ENCODE data around the gene TCF7L2.

TCF7L2 gene

DNA sequence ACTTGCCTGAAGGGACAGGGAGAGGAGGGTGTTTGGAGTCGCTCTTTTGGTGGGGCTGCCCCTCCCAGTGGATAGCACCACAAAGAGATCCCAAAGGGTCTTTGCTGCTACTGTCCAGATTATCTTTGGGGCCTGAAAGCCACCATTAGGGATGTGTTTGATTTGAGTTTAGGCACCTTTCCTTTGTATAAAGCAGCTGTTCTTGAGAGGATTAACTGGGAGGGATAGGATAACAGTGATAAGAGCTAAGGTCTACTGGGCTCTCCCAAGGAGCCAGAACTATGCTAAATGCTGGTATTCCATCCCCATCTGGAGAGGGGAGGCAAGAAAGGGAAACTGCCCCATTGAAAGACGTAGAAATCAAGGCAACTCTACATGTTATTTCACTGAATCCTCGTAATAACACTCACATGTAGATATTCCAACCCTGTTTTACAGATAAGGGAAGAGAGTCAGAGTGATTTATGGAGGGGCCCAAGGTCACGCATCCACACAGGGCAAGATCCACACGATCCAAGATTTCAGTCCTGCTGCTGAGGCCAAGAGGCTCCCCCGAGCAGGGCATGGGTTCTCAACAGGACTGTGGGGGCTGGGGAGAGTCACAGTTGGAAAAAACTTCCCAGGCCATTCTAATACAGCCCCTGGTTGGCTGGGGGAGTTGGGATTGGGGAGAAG is 11.1 kb upstream of the TCF7L2 start:
- TF ChIP-seq, protein P1, sequence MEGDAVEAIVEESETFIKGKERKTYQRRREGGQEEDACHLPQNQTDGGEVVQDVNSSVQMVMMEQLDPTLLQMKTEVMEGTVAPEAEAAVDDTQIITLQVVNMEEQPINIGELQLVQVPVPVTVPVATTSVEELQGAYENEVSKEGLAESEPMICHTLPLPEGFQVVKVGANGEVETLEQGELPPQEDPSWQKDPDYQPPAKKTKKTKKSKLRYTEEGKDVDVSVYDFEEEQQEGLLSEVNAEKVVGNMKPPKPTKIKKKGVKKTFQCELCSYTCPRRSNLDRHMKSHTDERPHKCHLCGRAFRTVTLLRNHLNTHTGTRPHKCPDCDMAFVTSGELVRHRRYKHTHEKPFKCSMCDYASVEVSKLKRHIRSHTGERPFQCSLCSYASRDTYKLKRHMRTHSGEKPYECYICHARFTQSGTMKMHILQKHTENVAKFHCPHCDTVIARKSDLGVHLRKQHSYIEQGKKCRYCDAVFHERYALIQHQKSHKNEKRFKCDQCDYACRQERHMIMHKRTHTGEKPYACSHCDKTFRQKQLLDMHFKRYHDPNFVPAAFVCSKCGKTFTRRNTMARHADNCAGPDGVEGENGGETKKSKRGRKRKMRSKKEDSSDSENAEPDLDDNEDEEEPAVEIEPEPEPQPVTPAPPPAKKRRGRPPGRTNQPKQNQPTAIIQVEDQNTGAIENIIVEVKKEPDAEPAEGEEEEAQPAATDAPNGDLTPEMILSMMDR (IDR thresholded peaks at IDR 0.05; ENCODE audit: extremely low read depth, insufficient read depth, missing control alignments): no peak
- no peak for DNase-seq (ENCODE audit: low spot score)
- in situ Hi-C loops (cut with MboI; ENCODE audit: low pct_unique_long_range_greater_than_20kb, low sequenced_read_pairs, unreplicated experiment): no loop called here

DNA sequence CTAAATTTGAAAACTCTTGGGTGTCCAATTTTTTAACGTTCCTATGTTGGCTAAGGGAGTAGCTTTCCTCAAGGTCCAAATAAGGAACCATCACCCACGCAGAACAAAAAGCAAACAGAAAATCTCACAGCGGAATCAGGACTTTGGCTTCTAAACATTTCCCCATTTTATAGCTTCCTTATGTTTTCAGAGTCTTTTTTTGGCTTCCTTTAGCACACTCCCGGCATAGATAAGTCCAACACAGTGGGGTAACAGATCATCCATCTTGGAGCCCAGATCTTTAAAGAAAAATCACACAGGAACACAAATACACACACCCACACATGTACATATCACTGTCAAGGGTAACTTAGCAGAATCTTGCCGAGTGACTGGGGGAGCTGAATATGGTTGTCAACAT is 4.2 kb upstream of the TCF7L2 start:
- in situ Hi-C loops (cut with MboI; ENCODE audit: low pct_unique_long_range_greater_than_20kb, low sequenced_read_pairs, unreplicated experiment): no loop called here
- TF ChIP-seq, protein P1 (IDR thresholded peaks at IDR 0.05; ENCODE audit: extremely low read depth, insufficient read depth, missing control alignments): no peak
- DNase-seq (ENCODE audit: low spot score): no peak

DNA sequence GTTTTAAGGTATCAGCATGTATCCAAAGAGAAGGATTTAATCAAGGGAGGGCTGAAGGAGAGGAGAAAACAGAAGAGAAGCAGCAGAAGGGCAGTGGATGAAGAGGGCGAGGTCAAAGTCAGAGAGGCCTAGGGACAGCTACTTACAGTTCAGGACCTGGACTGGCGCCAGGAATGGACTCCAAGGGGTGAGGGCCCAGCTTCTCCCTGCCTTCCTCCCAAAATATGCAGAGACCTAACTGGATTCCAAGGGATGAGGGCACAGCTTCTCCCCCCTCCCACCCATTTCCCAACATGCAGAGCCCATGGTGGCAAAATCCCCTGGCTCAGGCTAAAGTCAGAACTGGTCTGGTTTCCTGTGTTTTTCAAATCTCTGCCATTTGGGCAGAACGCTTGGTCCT is 3.4 kb upstream of the TCF7L2 start:
- TF ChIP-seq, protein P1 (IDR thresholded peaks at IDR 0.05; ENCODE audit: extremely low read depth, insufficient read depth, missing control alignments): no peak
- DNase-seq (ENCODE audit: low spot score): no peak
- in situ Hi-C loops (cut with MboI; ENCODE audit: low pct_unique_long_range_greater_than_20kb, low sequenced_read_pairs, unreplicated experiment): no loop called here

DNA sequence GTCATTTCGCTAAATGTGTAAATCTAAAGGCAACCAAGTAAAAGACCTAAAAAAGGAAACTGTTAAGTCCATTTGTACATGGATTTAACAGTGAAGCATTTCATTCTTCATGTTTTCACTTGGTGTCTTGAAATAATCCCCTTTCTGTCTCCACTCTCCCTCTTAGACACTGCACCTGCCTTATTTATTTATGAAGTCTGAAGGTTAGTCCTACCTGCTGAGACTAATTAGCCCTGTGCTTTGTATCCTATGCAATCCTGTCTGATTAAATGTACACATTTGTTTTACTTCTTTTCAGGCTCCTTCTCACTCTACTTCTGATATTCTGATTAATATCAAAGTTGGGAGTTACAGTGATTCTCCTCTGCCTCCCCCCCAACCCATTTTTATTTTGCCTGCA is 1.9 kb upstream of the TCF7L2 start:
- TF ChIP-seq, protein P1 (IDR thresholded peaks at IDR 0.05; ENCODE audit: extremely low read depth, insufficient read depth, missing control alignments): no peak
- no peak for DNase-seq (ENCODE audit: low spot score)
- in situ Hi-C loops (cut with MboI; ENCODE audit: low pct_unique_long_range_greater_than_20kb, low sequenced_read_pairs, unreplicated experiment): no loop called here

DNA sequence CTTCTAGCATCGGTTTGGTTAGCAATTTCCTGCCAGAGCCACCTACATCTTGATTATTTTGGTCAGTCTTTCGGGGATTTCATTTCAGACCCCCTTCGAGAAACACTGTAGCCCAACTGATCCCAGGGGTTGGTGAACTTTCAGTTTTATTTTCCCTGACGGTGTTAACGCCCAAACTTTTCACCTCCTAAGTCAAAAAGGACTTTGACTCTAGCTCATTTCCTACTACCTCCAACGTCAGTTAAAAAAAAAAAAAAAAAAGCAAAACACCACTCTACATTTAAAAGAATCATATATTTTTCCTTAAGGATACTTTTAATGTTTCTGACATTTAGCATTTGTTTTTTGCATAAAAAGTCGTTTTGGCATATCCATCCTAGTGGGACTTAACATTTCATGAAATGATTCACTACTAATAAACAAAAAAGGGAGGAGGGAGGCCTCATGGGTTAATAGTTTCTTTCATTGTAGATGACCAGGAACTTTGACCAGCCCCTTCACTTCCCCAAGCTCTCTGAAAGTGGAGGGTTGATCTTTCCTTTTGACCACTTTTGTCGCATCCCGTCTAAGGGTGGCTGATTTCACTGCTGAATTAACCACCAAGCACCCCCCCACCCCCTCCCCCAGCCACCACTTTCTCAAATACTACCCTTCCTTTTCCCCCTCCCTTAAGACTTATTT is 764 bp upstream of the TCF7L2 start:
- TF ChIP-seq, protein P1 (IDR thresholded peaks at IDR 0.05; ENCODE audit: extremely low read depth, insufficient read depth, missing control alignments): no peak
- in situ Hi-C loops (cut with MboI; ENCODE audit: low pct_unique_long_range_greater_than_20kb, low sequenced_read_pairs, unreplicated experiment): no loop called here
- DNase-seq (ENCODE audit: low spot score): no peak

- in situ Hi-C loops (cut with MboI; ENCODE audit: low pct_unique_long_range_greater_than_20kb, low sequenced_read_pairs, unreplicated experiment): no loop called here
- DNase-seq (ENCODE audit: low spot score): peak; percentile 16
- TF ChIP-seq, protein P1 (IDR thresholded peaks at IDR 0.05; ENCODE audit: extremely low read depth, insufficient read depth, missing control alignments): no peak
Measured at GRCh38 chr10:112950714-112951358, 789 bp downstream of the TCF7L2 start.

All from GM13977 (cell line).